Naive thymus-derived CD4-positive, alpha-beta T cell (primary cell): ENCODE results near the gene BCL2L13. TPM values are rescaled to one million over a fixed set of nuclear protein-coding genes. Genes with fewer than 3 reads are reported as not detected.
"Not testable (repeated sequence)": the region's sequence is repeated elsewhere in the genome, so short reads cannot be mapped to it uniquely, and the experiment has no call there.

Experiments
- ATAC-seq: fragments of 150-1000 bp; cut with Tn5 transposase; 2 replicates; pipeline ENCODE4 v1.10.0; 2021; ENCODE audit warnings: mild to moderate bottlenecking, moderate library complexity
- CTCF ChIA-PET: fragments of 350-600 bp; sonication (Branson Sonifier 250); formaldehyde crosslinking; loops from one replicate; lab custom pipeline; 2021; ENCODE audit warnings: antibody characterized with exemption; lab: Charles Lee
- POLR2A ChIA-PET: fragments of 350-600 bp; sonication (Branson Sonifier 250); formaldehyde crosslinking; loops from one replicate; lab custom pipeline; 2021; ENCODE audit warnings: antibody characterized with exemption, inconsistent platforms; lab: Charles Lee
- DNase-seq, 9 donors: peaks; one replicate each; pipeline versions ENCODE4 v3.0.0 to v3.0.0-alpha.2; 2020 to 2022; ENCODE audit warnings: mixed read lengths in 1 of 9
- H3K27ac ChIP-seq: one replicate; pipeline ENCODE4 v1.7.0; 2013; ENCODE audit warnings: mild to moderate bottlenecking, low read depth, low read length, moderate library complexity
- H3K27me3 ChIP-seq, 2 donors: one replicate each; pipeline ENCODE4 v1.7.0; 2013; ENCODE audit warnings: low read length in 2 of 2, mild to moderate bottlenecking in 2 of 2, moderate library complexity in 2 of 2; ENCODE audit not compliant: control insufficient read depth in 2 of 2, insufficient read depth in 2 of 2
- H3K36me3 ChIP-seq, 3 experiments: 1 replicate in 2 of 3; 2 replicates in 1 of 3; pipeline ENCODE4 v1.7.0; 2013; ENCODE audit warnings: low read length in 3 of 3, mild to moderate bottlenecking in 3 of 3, moderate library complexity in 1 of 3; ENCODE audit not compliant: insufficient read depth in 3 of 3, control insufficient read depth in 2 of 3
- H3K4me1 ChIP-seq, 2 donors: one replicate each; pipeline ENCODE4 v1.7.0; 2013; ENCODE audit warnings: low read length in 2 of 2, mild to moderate bottlenecking in 2 of 2, moderate library complexity in 1 of 2; ENCODE audit not compliant: control insufficient read depth in 2 of 2, insufficient read depth in 2 of 2
- H3K4me3 ChIP-seq: 2 replicates; pipeline ENCODE4 v1.7.0; 2013; ENCODE audit warnings: mild to moderate bottlenecking, low read length
- H3K9me3 ChIP-seq, 3 experiments: 1 replicate in 2 of 3; 2 replicates in 1 of 3; pipeline ENCODE4 v1.7.0; 2013; ENCODE audit warnings: low read length in 3 of 3; ENCODE audit not compliant: control insufficient read depth in 2 of 3
- H3K27ac Mint-ChIP-seq, 9 donors: one replicate each; pipeline ENCODE4 v1.8.0; 2020 to 2022; ENCODE audit warnings: mixed read lengths in 9 of 9, mild to moderate bottlenecking in 8 of 9, moderate library complexity in 5 of 9, inconsistent platforms in 2 of 9
- H3K27me3 Mint-ChIP-seq, 5 donors: one replicate each; pipeline ENCODE4 v1.8.0; 2021 to 2022; ENCODE audit warnings: mixed read lengths in 5 of 5, mild to moderate bottlenecking in 1 of 5
- H3K36me3 Mint-ChIP-seq, 5 donors: one replicate each; pipeline ENCODE4 v1.8.0; 2020 to 2022; ENCODE audit warnings: mixed read lengths in 5 of 5, mild to moderate bottlenecking in 3 of 5, inconsistent platforms in 1 of 5
- H3K4me1 Mint-ChIP-seq, 7 donors: one replicate each; pipeline ENCODE4 v1.8.0; 2020 to 2022; ENCODE audit warnings: mixed read lengths in 7 of 7, mild to moderate bottlenecking in 3 of 7, inconsistent platforms in 1 of 7
- H3K4me3 Mint-ChIP-seq, 10 donors: one replicate each; pipeline ENCODE4 v1.8.0; 2020 to 2022; ENCODE audit warnings: mild to moderate bottlenecking in 10 of 10, mixed read lengths in 10 of 10, moderate library complexity in 6 of 10, inconsistent platforms in 2 of 10
- H3K9me3 Mint-ChIP-seq, 11 donors: one replicate each; pipeline ENCODE4 v1.8.0; 2020 to 2022; ENCODE audit warnings: mixed read lengths in 11 of 11, mild to moderate bottlenecking in 4 of 11, inconsistent platforms in 1 of 11, moderate library complexity in 1 of 11
- intact Hi-C, 2 donors: fragments of 100-400 bp; cut with micrococcal nuclease; formaldehyde crosslinking; loops; one replicate each; pipeline ENCODE4 v1.15.1; 2023
- polyA plus RNA-seq, 2 donors: library from polyadenylated mRNA; unstranded; fragments of 300-500 nt; fragmentation: Illumina TruSeq; gene quantifications; one replicate each; pipeline ENCODE4 v1.2.3, GENCODE V29; 2021
- total RNA-seq, 6 experiments: library from RNA in 5 of 6; stranded (reverse) in 5 of 6; gene quantifications; 1 replicate in 5 of 6; 2 replicates in 1 of 6; pipeline ENCODE4 v1.2.3 and lab custom pipeline; 2021 to 2026

The BCL2L13 gene
- total and polyA plus RNA-seq, 7 experiments from 2014 or later: 21.9 to 48.0 (median 33.0) TPM

GRCh38 chr22:17694193-17694592 lies 55.6 kb downstream of the BCL2L13 start:
- Histone ChIP-seq H3K9me3 (no peaks in the 10 kb centered on the region), H3K4me1 (no peaks in the 10 kb centered on the region), H3K27ac (no peak overlapping the region), H3K27me3 (no peaks in the 10 kb centered on the region), H3K4me3 (no peak overlapping the region), H3K36me3 (peaks cover 0 to 14% (median 0%) of the 10 kb centered on the region in 3 experiments)
- no peak overlapping the region for H3K27ac Mint-ChIP-seq
- ChIA-PET CTCF (no interaction called here), POLR2A (no interaction called here)
- peaks cover 0 to 15% (median 11%) of the 10 kb centered on the region in 7 donors for H3K4me1 Mint-ChIP-seq
- no peak overlapping the region for H3K4me3 Mint-ChIP-seq
- H3K27me3 Mint-ChIP-seq: no peaks in the 10 kb centered on the region
- ATAC-seq: no peak
- no peak for DNase-seq
- H3K9me3 Mint-ChIP-seq: no peaks in the 10 kb centered on the region
- intact Hi-C loops: no loop called here
- H3K36me3 Mint-ChIP-seq: peaks cover 4 to 20% (median 17%) of the 10 kb centered on the region in 5 donors

- H3K27me3 ChIP-seq: no peaks in the 10 kb centered on the region
- peaks cover 4 to 23% (median 17%) of the 10 kb centered on the region in 5 donors for H3K36me3 Mint-ChIP-seq
- intact Hi-C loops: no loop called here
- CTCF ChIA-PET: no interaction called here
- no peak overlapping the region for H3K4me3 Mint-ChIP-seq
- POLR2A ChIA-PET: no interaction called here
- no peak overlapping the region for H3K27ac ChIP-seq
- H3K4me1 ChIP-seq: no peaks in the 10 kb centered on the region
- no peak for DNase-seq
- peaks cover 0 to 15% (median 11%) of the 10 kb centered on the region in 7 donors for H3K4me1 Mint-ChIP-seq
- H3K36me3 ChIP-seq: peaks cover 0 to 12% (median 0%) of the 10 kb centered on the region in 3 experiments
- H3K9me3 Mint-ChIP-seq: no peaks in the 10 kb centered on the region
- H3K27ac Mint-ChIP-seq: no peak overlapping the region
- H3K27me3 Mint-ChIP-seq: no peaks in the 10 kb centered on the region
- H3K4me3 ChIP-seq: no peak overlapping the region
- no peak for ATAC-seq
- H3K9me3 ChIP-seq: no peaks in the 10 kb centered on the region
These were observed 56.2 kb downstream of the BCL2L13 start for GRCh38 chr22:17694752-17695151.

DNA sequence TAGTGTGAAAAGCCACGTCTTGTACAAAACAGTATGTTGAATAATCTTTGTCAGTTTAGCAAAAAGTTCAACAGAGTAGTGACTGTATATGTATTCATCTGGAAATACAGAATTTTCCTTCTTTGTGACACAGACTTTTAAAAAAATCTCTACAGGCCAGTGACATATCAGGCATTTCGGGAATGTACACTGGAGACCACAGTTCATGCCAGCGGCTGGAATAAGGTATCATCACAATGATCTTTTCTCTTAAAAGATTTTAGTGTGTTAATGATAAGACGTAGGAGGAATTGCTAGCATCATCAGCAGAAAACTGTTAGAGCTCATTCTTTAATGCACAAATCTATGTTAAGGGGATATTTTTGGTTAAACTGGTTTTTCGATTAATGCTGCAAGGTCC lies 57.4 kb downstream of the BCL2L13 start:
- H3K9me3 ChIP-seq: no peaks in the 10 kb centered on the region
- no peaks in the 10 kb centered on the region for H3K4me1 ChIP-seq
- H3K4me1 Mint-ChIP-seq: peaks cover 0 to 15% (median 11%) of the 10 kb centered on the region in 7 donors
- H3K36me3 Mint-ChIP-seq: peaks cover 4 to 26% (median 17%) of the 10 kb centered on the region in 5 donors
- H3K27me3 ChIP-seq: no peaks in the 10 kb centered on the region
- CTCF ChIA-PET: interaction anchor here (0.6 kb wide), 1 partner anchor 28 kb away, joined by 3 read pairs; no protein-coding TSS in a partner anchor
- H3K36me3 ChIP-seq: peaks cover 0 to 8% (median 0%) of the 10 kb centered on the region in 3 experiments
- H3K27me3 Mint-ChIP-seq: no peaks in the 10 kb centered on the region
- ATAC-seq (no peak), DNase-seq (no peak)
- H3K9me3 Mint-ChIP-seq: no peaks in the 10 kb centered on the region
- intact Hi-C loops: no loop called here
- POLR2A ChIA-PET: no interaction called here
- H3K27ac ChIP-seq: no peak overlapping the region
- H3K4me3 Mint-ChIP-seq: no peak overlapping the region
- no peak overlapping the region for H3K27ac Mint-ChIP-seq
- no peak overlapping the region for H3K4me3 ChIP-seq

- H3K27ac Mint-ChIP-seq, H3K36me3 ChIP-seq, CTCF ChIA-PET, H3K9me3 ChIP-seq, H3K4me3 ChIP-seq, H3K4me1 ChIP-seq, intact Hi-C loops, POLR2A ChIA-PET, H3K27ac ChIP-seq, DNase-seq, ATAC-seq, H3K9me3 Mint-ChIP-seq, H3K27me3 Mint-ChIP-seq, H3K4me3 Mint-ChIP-seq, H3K27me3 ChIP-seq: not testable (repeated sequence)
- Mint-ChIP-seq H3K36me3 (peaks cover 4 to 22% (median 13%) of the 10 kb centered on the region in 5 donors), H3K4me1 (peaks cover 0 to 15% (median 10%) of the 10 kb centered on the region in 7 donors)
These were observed 58.6 kb downstream of the BCL2L13 start for GRCh38 chr22:17697196-17697595.

GRCh38 chr22:17698276-17698675 lies 59.7 kb downstream of the BCL2L13 start:
- H3K4me1 ChIP-seq, H3K4me3 ChIP-seq, intact Hi-C loops, H3K4me3 Mint-ChIP-seq, DNase-seq, ATAC-seq, H3K27ac ChIP-seq, H3K27ac Mint-ChIP-seq, POLR2A ChIA-PET, H3K9me3 ChIP-seq, H3K36me3 ChIP-seq, H3K27me3 Mint-ChIP-seq, H3K9me3 Mint-ChIP-seq, H3K27me3 ChIP-seq: not testable (repeated sequence)
- H3K4me1 Mint-ChIP-seq: peaks cover 0 to 15% (median 9%) of the 10 kb centered on the region in 7 donors
- peaks cover 4 to 22% (median 11%) of the 10 kb centered on the region in 5 donors for H3K36me3 Mint-ChIP-seq
- CTCF ChIA-PET: interaction anchor here (0.5 kb wide), 1 partner anchor 44 kb away, joined by 3 read pairs; no protein-coding TSS in a partner anchor

DNA sequence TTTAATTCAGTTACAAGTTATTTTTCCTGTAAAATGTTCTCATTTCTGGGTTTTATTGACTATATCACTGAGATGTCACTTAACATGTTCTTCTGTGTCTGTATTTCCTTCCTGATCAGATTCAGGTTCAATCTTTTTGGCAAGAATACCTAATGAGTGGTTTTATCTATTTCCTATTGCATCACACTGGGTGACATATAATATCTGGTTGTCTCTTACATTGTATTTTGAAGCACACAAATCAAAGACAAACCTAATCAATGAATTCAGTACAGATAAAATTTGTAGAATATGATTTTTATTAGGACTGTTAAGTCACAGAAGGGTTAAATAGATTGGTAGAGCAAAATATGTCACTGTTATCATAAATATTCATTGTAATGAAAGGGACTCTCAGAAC lies 60.4 kb downstream of the BCL2L13 start:
- no peaks in the 10 kb centered on the region for H3K27me3 ChIP-seq
- ChIA-PET CTCF (interaction anchor here (0.5 kb wide), 1 partner anchor 44 kb away, joined by 3 read pairs; no protein-coding TSS in a partner anchor), POLR2A (no interaction called here)
- no peaks in the 10 kb centered on the region for H3K4me1 ChIP-seq
- H3K4me3 ChIP-seq: no peak overlapping the region
- Mint-ChIP-seq H3K9me3 (no peaks in the 10 kb centered on the region), H3K27ac (peak overlapping the region in 1 of 9 donors; percentile 69), H3K36me3 (peaks cover 4 to 28% (median 12%) of the 10 kb centered on the region in 5 donors), H3K4me3 (no peak overlapping the region), H3K4me1 (peaks cover 0 to 15% (median 9%) of the 10 kb centered on the region in 7 donors), H3K27me3 (no peaks in the 10 kb centered on the region)
- H3K27ac ChIP-seq: no peak overlapping the region
- H3K9me3 ChIP-seq: no peaks in the 10 kb centered on the region
- intact Hi-C loops: no loop called here
- no peak for DNase-seq
- H3K36me3 ChIP-seq: peaks cover 0 to 8% (median 0%) of the 10 kb centered on the region in 3 experiments
- no peak for ATAC-seq
